ENCODE data around the gene CDT1. TPM values are rescaled to one million over a fixed set of nuclear protein-coding genes. Genes with fewer than 3 reads are reported as not detected.

CDT1 gene
- total RNA-seq, 1 experiment from 2014 or later: 43.0 TPM

DNA sequence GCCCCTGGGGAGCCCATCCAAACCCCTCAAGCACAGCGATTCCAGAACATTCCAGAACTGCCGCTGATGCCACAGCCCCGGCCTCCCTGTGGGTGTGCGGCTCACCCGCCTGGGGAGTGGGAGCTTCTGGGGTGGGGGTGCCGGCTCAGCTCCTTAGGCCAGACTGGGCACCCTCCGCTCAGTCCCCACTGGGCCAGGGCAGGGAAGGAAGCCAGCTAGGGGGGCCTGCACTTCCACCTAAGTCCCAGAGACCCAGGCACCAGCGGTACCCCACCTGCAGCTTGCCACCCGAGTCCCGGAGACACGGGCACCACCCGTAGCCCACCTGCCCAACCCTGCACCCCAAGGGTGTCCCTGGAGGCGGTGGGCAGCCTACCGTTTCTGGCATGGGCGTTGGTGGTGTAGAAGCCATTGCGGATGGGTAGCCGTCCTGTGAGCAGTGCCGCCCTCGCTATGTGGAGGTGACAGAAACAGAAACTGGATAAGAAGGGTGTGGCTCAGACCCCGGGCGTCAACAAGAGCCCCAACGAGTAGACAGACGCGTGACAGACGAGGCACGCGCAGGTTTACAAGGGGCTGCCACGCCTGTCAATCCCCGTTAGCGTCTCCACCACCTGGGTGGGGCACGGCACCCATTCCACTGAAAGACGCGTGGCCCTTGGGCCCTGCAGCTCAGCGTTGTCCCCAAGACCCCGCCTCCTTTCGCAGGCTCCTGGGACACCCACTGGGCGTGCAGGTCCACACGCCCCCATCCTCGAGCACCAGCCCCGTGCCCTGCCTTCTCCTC, 38.1 kb downstream of the CDT1 start:
- no peaks in the 10 kb centered on the region for H3F3A ChIP-seq (ENCODE audit: low read length, unreplicated experiment)
- ChIA-PET CTCF (no interaction called here), POLR2A (ENCODE audit: unreplicated experiment) (no interaction called here)
- no peak overlapping the region for H3K4me3 ChIP-seq (ENCODE audit: low read length)
- no peaks in the 10 kb centered on the region for H4K20me1 ChIP-seq (ENCODE audit: low read length)
- H3K79me2 ChIP-seq (ENCODE audit: low read length): no peaks in the 10 kb centered on the region
- intact Hi-C loops (cut with micrococcal nuclease): no loop called here
- no TSS peak for BruUV-seq (replicated peaks)
- no peak overlapping the region for H2AFZ ChIP-seq (ENCODE audit: low read length)
- H3K4me2 ChIP-seq (ENCODE audit: low read length): no peak overlapping the region
- no peak overlapping the region for H3K9ac ChIP-seq (ENCODE audit: low read length)
- no peaks in the 10 kb centered on the region for H3K9me2 ChIP-seq (replicated peaks; ENCODE audit: low read length)
- DNase-seq (no peak), ATAC-seq (no peak)
- H3K27me3 ChIP-seq (ENCODE audit: low read length): no peaks in the 10 kb centered on the region
- no peaks in the 10 kb centered on the region for H3K4me1 ChIP-seq (ENCODE audit: insufficient read depth, low read length)
- no peaks in the 10 kb centered on the region for H3K9me3 ChIP-seq (ENCODE audit: low read length)
- no peaks in the 10 kb centered on the region for H3K36me3 ChIP-seq (ENCODE audit: low read depth, low read length)
- TF ChIP-seq EZH2 (IDR thresholded peaks at IDR 0.05; ENCODE audit: low read length, unreplicated experiment): no peak
- TF ChIP-seq, protein P1, sequence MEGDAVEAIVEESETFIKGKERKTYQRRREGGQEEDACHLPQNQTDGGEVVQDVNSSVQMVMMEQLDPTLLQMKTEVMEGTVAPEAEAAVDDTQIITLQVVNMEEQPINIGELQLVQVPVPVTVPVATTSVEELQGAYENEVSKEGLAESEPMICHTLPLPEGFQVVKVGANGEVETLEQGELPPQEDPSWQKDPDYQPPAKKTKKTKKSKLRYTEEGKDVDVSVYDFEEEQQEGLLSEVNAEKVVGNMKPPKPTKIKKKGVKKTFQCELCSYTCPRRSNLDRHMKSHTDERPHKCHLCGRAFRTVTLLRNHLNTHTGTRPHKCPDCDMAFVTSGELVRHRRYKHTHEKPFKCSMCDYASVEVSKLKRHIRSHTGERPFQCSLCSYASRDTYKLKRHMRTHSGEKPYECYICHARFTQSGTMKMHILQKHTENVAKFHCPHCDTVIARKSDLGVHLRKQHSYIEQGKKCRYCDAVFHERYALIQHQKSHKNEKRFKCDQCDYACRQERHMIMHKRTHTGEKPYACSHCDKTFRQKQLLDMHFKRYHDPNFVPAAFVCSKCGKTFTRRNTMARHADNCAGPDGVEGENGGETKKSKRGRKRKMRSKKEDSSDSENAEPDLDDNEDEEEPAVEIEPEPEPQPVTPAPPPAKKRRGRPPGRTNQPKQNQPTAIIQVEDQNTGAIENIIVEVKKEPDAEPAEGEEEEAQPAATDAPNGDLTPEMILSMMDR (conservative IDR thresholded peaks at IDR 0.05; ENCODE audit: low read depth, low read length): no peak
- no peak for TF ChIP-seq EZH2phosphoT487 (IDR thresholded peaks at IDR 0.05; ENCODE audit: borderline replicate concordance, low read length)
- no peak overlapping the region for H3K27ac ChIP-seq (ENCODE audit: low read length)

DNA sequence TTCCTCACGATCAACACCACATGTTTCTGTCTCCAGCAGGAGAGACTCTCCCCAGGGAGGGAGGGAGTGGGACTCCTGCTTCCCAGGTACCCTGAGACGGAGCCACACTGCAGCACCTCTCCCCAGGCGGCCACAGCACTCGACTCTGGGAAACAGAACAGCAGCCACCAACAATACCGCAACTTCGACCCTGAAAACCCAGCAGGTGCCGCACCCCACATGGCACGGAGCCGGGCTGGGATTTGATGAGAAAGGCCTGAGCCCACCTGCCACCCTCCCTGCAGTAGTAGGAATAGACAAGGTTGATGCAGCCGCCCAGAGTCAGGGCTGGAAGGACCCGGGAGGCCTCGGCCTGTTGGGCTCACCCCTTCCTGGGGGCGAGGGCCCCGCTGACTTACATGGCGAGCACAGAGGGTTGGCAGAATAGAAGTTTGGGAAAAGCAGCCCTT, 38.7 kb downstream of the CDT1 start:
- no peaks in the 10 kb centered on the region for H3F3A ChIP-seq (ENCODE audit: low read length, unreplicated experiment)
- BruUV-seq (replicated peaks): no TSS peak
- H3K9ac ChIP-seq (ENCODE audit: low read length): no peak overlapping the region
- no peaks in the 10 kb centered on the region for H3K79me2 ChIP-seq (ENCODE audit: low read length)
- ChIA-PET POLR2A (ENCODE audit: unreplicated experiment) (no interaction called here), CTCF (no interaction called here)
- H3K4me2 ChIP-seq (ENCODE audit: low read length): no peak overlapping the region
- no peak for DNase-seq
- no peak overlapping the region for H3K27ac ChIP-seq (ENCODE audit: low read length)
- TF ChIP-seq EZH2phosphoT487 (IDR thresholded peaks at IDR 0.05; ENCODE audit: borderline replicate concordance, low read length) (no peak), EZH2 (IDR thresholded peaks at IDR 0.05; ENCODE audit: low read length, unreplicated experiment) (no peak)
- TF ChIP-seq, protein P1 (conservative IDR thresholded peaks at IDR 0.05; ENCODE audit: low read depth, low read length): no peak
- H3K9me3 ChIP-seq (ENCODE audit: low read length): no peaks in the 10 kb centered on the region
- ATAC-seq: no peak
- no peaks in the 10 kb centered on the region for H3K9me2 ChIP-seq (replicated peaks; ENCODE audit: low read length)
- H2AFZ ChIP-seq (ENCODE audit: low read length): no peak overlapping the region
- H3K27me3 ChIP-seq (ENCODE audit: low read length): no peaks in the 10 kb centered on the region
- H3K36me3 ChIP-seq (ENCODE audit: low read depth, low read length): no peaks in the 10 kb centered on the region
- no peaks in the 10 kb centered on the region for H4K20me1 ChIP-seq (ENCODE audit: low read length)
- no peaks in the 10 kb centered on the region for H3K4me1 ChIP-seq (ENCODE audit: insufficient read depth, low read length)
- intact Hi-C loops (cut with micrococcal nuclease): no loop called here
- H3K4me3 ChIP-seq (ENCODE audit: low read length): no peak overlapping the region

DNA sequence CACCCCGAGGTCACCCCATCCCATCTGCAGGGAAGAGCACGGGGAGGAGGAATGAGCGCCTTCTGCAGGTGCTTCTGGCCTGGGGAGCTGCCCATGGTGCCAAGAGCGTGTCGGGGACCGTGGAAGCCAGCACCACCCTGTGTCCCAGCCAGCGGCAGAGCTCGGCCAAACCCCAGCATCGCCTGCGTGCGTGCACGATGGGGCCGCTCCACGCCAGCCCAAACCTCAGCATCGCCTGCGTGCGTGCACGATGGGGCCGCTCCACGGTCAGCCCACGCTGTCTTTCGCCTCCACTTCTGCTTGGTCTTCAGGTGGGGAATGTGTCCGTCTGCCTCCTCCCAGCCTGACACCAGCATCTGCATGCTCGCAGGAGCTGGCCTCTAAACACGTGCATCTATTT, 39.2 kb downstream of the CDT1 start:
- TF ChIP-seq, protein P1 (conservative IDR thresholded peaks at IDR 0.05; ENCODE audit: low read depth, low read length): no peak
- TF ChIP-seq EZH2phosphoT487 (IDR thresholded peaks at IDR 0.05; ENCODE audit: borderline replicate concordance, low read length) (no peak), EZH2 (IDR thresholded peaks at IDR 0.05; ENCODE audit: low read length, unreplicated experiment) (no peak)
- ChIA-PET CTCF (no interaction called here), POLR2A (ENCODE audit: unreplicated experiment) (no interaction called here)
- Histone ChIP-seq H3K9me3 (ENCODE audit: low read length) (no peaks in the 10 kb centered on the region), H3F3A (ENCODE audit: low read length, unreplicated experiment) (no peaks in the 10 kb centered on the region), H3K36me3 (ENCODE audit: low read depth, low read length) (no peaks in the 10 kb centered on the region), H3K4me1 (ENCODE audit: insufficient read depth, low read length) (no peaks in the 10 kb centered on the region), H3K79me2 (ENCODE audit: low read length) (no peaks in the 10 kb centered on the region), H3K4me2 (ENCODE audit: low read length) (no peak overlapping the region), H2AFZ (ENCODE audit: low read length) (no peak overlapping the region), H3K27ac (ENCODE audit: low read length) (no peak overlapping the region), H4K20me1 (ENCODE audit: low read length) (no peaks in the 10 kb centered on the region), H3K9ac (ENCODE audit: low read length) (no peak overlapping the region), H3K9me2 (replicated peaks; ENCODE audit: low read length) (no peaks in the 10 kb centered on the region), H3K4me3 (ENCODE audit: low read length) (no peak overlapping the region), H3K27me3 (ENCODE audit: low read length) (no peaks in the 10 kb centered on the region)
- ATAC-seq (no peak), DNase-seq (no peak)
- intact Hi-C loops (cut with micrococcal nuclease): no loop called here
- BruUV-seq (replicated peaks): no TSS peak

Measured in PC-3 (cell line).